Stimulated activated CD8-positive, alpha-beta memory T cell treated with anti-CD3 and anti-CD28 coated beads, Interleukin-4, amount 100 ng/mL, for 1 hour (primary cell): ENCODE data around the gene ZNF579.
"Not testable (repeated sequence)": the region's sequence is repeated elsewhere in the genome, so short reads cannot be mapped to it uniquely, and the experiment has no call there.

Source experiments
- DNase-seq, 2 donors: peaks; one replicate each; pipeline ENCODE4 v3.0.0-alpha.2; 2020; ENCODE audit warnings: low read depth in 2 of 2, low spot score in 1 of 2

Gene ZNF579

DNA sequence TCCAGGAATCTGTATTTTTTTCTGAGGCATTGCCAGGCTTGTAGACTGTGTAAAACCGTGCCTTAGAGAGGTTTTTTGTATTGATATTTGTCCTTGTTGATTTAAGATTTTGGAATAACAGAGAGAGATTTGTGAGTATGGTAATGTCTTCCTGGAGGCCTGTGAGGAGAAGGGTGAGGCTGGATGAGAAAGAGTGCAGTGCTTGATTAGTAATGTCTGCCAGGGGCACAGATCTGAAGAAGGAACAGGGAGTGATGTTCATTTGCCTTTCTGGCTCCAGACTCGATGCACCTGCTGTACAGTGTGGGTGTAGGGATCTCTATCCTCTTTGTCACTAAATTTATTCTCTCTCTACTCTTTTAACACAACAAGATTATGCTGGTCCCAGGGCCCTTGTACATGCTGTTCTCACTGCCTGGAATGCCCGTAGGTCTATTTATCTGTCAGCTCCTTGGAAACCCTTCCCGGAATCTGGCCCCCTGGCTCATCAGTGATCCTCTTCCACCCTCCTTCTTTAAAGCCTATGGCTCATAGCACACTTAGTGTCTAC is 14.4 kb upstream of the ZNF579 start:
- no peak for DNase-seq

DNA sequence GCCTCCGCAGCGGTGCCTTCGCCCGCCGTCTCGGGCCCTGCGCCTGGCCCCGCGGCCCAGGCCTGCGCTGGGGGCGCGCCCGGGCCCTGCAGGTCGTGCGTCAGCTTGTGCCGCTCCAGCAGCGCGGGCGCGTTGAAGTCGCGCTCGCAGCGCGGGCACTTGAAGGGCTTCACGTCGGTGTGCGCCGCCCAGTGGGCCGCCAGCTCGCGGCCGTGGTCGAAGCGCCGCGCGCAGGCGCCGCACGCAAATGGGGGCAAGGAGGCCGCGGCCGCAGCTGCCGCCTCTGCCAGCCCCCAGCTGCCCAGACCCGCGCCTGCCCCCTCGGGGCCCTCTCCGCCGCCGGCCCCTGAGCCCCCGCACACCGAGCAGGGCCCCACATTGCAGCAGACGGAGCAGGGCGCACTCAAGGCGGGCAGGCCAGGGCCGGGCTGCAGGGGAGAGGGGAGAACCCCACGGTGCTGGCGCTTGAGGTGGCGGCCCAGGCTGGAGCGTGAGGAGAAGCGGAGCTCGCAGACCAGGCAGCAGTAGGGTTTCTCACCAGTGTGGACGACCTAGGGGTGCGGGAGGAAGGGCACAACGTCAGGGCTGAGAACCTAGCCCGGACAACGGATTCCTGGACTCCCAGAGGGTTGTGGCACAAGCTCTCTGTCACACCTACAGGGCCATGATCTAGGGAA is 12.6 kb upstream of the ZNF579 start:
- DNase-seq = no peak

DNA sequence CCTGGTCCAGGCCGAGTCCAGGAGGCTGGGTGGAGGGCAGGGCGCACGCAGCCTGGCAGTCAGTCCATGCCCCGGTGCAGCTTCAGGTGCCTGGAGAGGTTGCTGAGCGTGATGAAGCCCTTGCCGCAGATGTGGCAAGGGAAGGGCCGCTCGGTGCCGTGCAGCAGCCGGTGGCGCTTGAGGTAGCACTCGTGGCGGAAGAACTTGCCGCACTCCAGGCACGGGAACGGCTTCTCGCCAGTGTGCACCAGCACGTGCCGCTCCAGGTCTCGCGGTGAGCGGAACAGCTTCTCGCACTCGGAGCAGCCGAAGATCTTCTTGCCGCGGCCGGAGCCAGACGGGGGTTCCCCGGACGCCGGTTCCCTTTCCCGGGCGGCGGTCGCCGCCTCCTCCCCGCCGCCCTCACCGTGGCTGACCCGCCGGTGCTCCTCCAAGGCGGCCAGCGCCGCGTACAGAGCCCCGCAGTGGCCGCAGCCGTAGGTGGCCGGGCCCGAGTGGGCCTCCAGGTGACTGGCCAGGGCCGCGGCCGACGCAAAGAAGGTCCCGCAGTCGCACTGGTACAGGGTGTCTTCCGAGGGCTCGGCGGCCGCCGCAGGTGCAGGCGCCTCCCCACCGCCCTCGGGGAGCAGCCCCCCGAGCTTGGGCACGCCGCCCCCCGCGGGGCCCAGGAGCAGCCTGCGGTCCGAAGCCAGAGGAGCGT is 11.9 kb upstream of the ZNF579 start:
- no peak for DNase-seq

DNA sequence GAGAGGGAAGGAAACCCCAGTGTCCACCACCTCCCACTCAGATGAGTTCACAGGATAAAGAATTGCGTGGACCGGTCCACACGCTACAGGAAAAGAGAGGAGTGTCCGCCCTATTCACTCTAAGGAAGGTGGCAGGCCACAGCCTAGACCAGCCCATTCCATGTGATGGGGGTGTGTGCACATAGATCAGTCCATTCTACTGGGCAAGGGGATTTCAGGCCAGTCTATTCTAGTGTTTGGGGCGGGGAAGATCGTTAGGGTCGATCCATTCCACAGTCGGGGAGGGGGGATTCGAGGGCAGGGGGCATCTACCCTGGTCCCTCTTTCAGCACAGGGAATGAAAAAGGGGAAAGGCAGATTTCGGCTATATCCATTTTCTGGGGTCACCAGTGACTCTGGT is 10.9 kb upstream of the ZNF579 start:
- DNase-seq = no peak

DNA sequence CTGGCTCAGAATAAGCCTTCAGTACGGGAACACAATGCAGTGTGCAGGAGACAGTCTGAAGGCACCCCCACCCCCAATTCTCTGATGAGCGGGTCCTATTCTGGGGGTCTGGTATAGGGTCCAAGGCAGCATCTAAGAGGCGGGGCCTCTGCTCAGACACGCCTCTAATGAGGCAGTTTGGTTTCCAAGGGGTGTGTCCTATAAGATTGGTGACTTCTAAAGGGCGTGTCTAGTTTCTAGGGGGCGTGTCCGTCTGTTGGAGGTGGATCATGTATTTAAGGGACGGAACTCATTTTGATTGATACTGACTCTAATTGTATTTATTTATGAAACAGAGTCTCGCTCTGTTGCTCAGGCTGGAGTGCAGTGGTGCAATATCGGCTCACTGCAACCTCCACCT is 10.0 kb upstream of the ZNF579 start:
- no peak for DNase-seq

DNA sequence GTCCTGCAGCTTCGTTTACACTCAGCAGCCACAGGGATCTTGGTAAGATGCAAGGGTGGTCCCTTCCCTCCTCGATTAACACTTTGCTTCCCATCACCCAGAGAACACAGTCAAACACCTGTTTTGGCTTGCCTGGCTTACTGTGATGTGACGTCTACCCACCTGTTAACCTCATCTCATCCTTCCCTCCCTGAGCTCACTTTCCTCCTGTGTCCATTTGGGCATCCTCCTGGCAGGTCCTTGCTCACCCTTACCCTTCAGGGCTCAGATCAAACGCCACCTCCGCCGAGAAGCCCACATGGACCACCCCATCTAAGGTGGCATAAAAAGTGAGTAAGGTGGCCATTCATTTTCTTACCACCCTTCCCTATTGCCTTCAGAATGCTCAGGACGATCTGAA is 9.5 kb upstream of the ZNF579 start:
- DNase-seq = no peak

DNA sequence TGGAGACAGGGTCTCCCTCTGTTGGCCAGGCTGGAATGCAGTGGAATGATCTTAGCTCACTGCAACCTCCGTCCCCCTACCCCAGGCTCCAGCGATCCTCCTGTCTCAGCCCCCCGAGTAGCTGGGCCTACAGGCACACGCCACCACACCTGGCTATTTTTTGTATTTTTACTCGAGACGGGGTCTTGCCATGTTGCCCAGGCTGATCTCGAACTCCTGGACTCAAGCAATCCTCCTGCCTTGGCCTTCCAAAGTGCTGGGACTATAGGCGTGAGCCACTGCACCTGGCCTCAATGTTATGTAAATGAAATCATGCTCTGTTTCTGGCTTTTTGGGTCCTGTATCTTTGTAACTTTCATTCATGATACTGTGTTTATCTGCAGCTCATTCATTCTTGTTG is 8.1 kb upstream of the ZNF579 start:
- DNase-seq = no peak

DNA sequence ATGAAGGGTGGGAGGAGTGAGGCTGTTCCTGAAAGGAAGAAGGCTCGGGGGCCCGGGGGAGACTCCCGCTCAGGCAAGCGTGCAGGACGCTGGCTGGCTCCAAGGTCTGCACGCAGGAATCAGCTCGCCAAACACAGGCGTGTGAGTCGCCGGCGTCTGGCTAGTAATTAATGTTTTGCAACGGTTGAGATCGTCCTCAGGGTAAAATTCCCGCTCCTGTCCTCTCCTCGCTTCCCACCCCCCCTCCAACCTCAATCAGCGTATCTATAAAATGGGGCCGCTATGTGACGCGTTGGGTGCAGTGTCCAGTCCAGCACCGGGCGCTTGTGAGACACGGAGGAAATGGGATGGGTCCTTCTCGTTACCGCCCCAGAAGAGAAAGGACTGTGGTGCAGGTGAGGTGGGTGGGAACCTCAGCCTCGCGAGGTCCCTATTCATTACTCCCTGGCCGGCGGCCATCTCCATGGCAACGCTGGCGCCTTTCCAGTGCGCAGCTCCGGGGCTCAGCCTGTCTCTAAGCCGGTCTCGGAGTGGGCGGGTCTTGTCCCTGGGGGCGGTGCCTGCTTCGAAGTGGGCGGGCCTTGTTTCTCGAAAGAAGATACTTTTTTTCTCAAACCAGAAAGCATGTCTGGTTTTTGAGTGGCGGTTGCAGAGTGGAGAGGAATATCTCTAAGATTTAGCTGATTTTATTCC is 6.5 kb upstream of the ZNF579 start:
- DNase-seq = peak; percentile 80 to 84

DNA sequence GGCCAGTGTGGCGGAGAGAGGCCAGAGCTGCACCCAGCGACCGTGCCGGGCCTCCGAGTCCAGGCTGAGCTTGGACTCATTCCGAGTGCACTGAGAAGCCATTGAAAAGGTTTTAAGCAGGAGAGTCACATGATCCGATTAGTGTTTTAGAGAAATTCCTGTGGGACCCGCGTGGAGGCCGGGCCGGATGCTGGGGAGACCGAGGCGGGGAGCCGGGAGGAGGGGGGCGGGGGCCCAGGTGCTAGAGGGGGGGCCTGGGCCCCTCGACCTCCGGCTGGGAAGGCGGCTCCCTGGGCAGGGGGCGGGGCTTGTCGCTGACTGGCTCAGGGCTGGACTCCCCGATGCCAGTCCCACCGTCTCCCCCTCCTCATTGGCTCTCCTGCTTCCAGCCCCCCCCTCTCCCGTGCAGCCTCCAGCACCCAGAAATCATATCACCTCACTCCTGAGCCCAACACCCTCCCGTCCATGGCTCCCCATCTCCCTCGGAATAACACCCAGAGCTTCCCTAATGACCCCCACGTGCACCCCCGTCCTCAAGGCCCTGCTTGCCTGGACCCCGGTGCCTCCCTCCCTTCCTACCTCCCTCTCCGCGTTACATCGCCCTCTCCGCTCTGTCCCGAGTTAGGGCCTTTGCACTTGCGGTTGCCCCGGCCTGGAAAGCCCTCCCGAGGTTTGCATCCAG is 5.2 kb upstream of the ZNF579 start:
- DNase-seq = no peak

DNA sequence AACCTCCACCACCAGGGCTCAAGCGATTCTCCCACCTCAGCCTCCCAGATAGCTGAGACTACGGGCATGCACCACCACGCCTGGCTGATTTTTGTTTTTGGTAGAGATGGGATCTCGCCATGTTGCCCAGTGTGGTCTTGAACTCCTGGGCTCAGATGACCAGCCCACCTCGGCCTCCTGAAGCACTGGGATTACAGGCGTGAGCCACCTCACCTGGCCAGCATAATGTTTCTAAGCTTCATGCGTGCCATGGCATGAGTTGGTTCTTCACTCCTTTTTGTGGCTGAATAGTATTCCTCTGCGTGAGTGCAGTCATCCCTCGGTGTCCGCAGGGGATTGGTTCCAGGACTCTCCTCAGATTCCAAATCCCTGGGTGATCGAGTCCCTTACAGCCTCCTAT is 4.2 kb upstream of the ZNF579 start:
- no peak for DNase-seq

DNA sequence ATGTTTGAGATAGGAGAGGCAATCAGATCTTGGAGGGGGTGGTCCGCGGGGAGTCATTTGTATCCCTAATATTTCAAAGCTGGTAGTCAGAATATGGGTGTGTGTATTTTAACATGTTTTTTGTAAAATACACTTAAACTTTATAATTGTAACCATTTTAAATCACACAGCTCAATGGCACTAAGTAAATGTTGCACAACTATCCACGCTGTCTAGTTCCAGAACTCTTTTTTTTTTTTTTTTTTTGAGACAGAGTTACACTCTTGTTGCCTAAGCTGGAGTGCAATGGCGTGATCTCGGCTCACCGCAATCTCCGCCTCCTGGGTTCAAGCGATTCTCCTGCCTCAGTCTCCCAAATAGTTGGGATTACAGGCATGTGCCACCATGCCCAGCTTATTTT is 3.2 kb upstream of the ZNF579 start:
- not testable (repeated sequence) for DNase-seq

DNA sequence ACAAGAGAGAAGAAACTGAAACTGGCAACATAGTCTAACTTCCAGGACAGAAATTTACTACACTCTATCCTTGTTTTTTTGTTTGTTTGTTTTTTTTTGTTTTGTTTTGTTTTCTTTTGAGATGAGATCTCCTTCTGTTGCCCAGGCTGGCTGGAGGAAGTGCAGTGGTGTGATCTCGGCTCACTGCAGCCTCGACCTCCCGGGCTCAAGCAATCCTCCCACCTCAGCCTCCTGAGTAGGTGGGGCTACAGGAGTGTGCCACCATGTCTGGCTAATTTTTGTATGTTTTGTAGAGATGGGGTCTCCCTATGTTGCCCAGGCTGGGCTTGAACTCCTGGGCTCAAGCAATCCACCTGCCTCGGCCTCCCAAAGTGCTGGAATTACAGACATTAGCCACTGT is 1.6 kb upstream of the ZNF579 start:
- not testable (repeated sequence) for DNase-seq

DNA sequence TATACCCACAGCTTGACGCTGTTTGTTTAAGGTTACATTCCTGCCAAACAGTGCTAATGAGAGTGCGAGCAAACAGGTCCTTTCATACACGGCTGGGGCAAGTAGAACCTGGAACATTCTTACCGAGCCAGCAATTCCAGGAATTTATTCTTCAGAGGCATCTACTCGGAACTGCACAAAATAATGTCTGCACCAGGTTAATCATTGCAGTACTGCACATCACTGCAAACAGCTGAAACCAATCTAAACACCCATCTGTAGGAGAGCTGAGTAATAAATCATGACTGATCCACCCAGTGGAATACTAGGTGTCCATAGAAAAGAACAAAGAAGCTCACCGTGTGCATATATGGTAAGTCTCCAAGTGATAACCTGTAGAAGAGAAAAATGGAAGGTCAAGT is 1.2 kb upstream of the ZNF579 start:
- DNase-seq = no peak

DNA sequence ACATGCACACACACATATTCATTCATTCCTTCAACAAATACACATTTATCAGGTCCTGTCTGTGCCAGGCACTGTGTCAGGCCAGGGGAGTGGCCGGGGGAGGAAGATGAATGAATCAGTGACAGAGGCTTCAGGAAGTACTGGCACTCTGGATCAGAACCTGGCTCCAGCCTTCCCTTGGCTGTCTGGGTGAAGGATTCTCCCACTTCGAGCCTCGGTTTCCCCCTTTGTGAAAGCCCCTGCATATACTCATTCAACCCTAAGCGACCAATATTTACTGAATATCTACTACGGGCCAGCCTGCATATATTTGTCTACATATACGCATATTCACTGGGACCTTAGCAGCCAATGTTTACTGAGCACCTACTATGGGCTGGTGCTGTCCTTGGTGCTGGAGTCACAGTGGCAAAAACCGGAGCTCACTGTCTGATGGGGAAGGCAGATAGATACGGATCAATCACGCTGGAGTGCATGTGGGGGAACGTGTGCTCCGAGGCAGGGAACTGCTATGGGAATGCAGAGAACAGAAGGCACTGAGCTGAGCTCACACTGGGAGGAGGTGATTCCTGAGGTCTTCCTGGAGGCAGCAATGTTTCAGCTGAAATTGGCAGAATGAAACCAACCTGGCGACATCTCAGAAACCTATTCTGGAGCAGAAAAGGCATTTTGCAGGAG is 636 bp upstream of the ZNF579 start:
- DNase-seq = no peak

DNA sequence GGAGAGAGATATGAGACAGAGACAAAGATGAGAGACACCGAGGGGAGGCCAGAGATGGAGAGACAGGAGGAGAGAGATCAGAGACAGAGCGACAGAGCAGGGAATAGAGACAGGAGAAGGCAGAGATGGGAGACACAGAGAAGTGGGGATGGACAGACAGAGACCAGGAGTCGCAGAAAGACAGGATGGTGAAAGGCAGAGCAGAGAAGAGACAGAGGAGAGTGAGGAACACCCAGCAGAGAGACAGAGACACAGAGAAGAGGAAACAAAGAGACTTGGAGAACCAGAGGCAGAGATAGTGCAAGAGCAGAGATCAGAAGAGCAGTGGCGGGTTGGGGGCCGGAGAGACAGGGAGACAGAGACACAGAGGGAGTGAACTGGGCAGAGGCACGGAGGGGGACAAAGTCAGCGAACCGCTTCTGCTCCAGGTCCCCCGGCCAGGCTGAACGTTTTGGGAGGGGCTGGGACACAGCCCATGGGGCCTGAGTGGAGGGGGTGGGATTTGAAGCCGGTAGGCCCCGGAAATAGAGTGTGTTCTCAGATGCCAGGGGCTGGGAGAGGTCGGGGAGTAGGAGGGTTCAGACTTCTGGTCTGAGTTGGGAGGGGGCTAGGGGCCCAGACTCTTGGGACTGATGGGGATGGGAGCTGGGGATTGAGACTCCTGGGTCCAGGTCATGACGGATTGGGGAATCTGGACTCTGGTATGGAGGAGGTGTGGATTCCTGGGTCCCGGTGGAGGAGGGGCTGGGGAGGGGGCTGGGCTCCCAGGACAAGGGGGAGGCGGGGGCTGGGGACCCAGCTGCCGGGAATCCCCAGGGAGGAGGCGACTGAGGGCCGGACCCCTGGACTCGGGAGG is 654 bp downstream of the ZNF579 start:
- DNase-seq = no peak

DNA sequence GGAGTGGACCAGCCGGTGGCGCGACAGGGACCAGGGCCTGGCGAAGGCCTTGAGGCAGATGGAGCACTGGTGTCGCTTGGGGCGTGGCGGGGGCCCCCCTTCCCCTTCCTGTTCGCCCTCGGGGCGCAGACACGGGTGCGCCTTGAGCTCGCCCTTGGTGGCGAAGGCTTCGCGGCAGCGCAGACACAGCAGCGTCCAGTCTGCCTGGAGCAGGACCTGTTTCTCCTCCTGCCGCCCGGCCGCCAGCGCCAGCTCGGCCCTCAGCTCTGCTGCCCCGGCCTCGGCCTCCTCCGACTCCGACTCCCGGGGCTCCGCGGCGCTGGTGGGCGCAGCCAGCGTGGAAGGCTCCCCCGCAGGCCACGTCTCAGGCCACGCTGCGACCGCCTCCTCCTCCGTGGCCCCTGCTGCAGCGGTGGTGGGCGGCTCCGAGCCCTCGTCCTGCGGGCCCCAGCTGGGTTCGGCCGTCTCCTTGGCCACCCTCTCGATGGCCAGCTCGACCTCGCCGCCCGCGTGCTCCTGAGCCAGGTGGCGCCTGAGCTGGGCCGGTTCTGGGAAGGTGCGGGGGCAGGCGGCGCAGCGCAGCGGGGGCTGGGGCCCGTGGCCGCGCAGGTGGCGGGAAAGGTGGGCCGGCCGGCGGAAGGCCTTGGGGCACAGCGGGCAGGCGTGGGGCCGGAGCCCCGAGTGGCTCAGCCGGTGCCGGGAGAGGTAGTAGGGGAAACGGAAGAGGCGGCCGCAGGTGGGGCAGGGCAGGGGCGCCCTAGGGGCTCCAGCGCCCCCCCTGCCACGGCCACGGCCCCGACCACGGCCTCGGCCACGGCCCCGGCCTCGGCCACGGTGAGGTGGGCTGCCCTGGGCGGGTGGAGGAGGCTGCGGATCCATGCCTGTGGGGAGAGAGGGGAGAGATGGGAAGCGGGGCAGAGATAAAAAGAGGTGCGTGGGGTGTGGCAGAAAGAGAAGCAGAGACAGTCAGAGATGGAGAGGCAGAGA is 1.6 kb downstream of the ZNF579 start:
- no peak for DNase-seq

DNA sequence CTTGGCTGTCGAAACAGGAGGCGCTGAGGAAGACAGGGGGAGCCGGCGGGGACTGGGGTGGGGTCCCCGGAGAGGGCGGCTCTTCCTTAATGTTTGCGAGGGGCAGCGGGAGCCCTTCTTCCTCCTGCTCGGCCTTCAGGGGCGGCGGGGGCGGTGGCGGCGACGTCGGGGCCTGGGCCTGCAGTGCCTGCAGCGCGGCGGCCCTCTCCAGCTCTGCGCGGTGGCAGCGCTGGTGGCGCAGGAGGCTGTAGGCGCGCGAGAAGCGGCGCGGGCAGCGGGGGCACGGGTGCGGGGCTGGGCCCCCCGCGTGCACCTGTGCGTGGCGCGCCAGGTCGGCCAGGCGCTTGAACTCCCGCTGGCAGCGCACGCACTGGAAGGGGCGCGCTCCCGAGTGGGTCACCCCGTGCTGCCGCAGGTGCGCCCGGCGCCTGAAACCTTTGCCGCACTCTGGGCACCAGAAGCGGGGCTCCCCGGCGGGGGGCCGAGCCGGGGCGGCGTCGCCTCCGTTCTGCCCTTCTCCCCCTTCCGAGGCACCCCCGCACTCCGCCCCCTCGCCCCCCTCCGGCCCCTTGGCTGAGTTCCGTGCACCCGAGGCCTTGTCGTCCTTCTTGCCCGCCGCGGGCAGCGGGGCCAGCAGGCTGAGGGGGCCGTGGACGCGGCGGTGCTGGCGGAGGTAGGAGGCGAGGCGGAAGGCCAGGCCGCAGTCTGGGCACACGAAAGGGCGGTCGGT is 2.5 kb downstream of the ZNF579 start:
- no peak for DNase-seq

DNA sequence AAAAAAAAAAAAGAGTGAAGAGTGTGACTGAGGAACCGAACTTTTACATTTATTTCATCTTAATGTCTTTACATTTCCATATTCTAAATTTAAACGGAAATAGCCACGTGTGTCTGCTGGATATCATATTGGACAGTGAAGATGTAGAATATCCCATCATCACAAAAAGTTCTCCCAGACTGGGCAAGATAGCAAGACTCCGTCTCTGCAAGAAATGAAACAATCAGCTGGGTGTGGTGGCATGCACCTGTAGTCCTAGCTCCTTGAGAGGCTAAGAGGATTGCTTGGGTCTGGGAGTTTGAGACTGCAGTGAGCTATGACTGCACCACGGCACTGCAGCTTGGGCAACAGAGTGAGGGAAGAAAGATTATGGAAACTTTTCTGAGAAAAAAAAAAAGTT is 3.9 kb downstream of the ZNF579 start:
- no peak for DNase-seq
